HepG2 (cell line): Measurements from ENCODE around the gene VPS13D. TPM values are rescaled to one million over a fixed set of nuclear protein-coding genes. Genes with fewer than 3 reads are reported as not detected.

Experiments used
- ATAC-seq: fragments of 200-7000 bp; cut with Tn5 transposase; 3 replicates; pipeline ENCODE4 v1.9.1; 2020; ENCODE audit warnings: mild to moderate bottlenecking, moderate library complexity
- BruUV-seq: library from RNA; stranded (reverse); fragments of 400-500 nt; replicated peaks from 2 replicates; lab custom pipeline; 2021; lab: Mats Ljungman, UMichigan
- CTCF ChIA-PET: fragments of 300-600 bp; formaldehyde crosslinking; extraction: SDS; loops from one replicate; lab custom pipeline; 2021; ENCODE audit warnings: low total read pairs, inconsistent platforms, low intra/inter-chr PET ratio; lab: Yijun Ruan, JAX
- POLR2A ChIA-PET: fragments of 350-600 bp; sonication (Branson Sonifier 250); formaldehyde crosslinking; loops from one replicate; lab custom pipeline; 2020; ENCODE audit warnings: antibody characterized with exemption, inconsistent platforms; lab: Yijun Ruan, JAX
- DNase-seq: peaks from one replicate; pipeline ENCODE4 v3.0.0-alpha.2; 2015; ENCODE audit warnings: low spot score
- FAIRE-seq: peaks from 3 replicates; lab custom pipeline; 2011; peaks lifted over from hg19 to GRCh38; lab: Jason Lieb, UNC
- H2AFZ ChIP-seq: one replicate; pipeline ENCODE4 v1.6.1; 2011; ENCODE audit warnings: low read length, inconsistent platforms
- H3K27ac ChIP-seq: fragments of 300-600 bp; 3 replicates; pipeline ENCODE4 v1.8.0; 2011; ENCODE audit warnings: mixed run types, mild to moderate bottlenecking, mixed read lengths, low read length, inconsistent platforms; ENCODE audit not compliant: insufficient read depth; ENCODE audit errors: extremely low read length
- H3K27me3 ChIP-seq, 2 experiments: fragments of 200-600 bp in 1 of 2; 2 replicates in 1 of 2; 3 replicates in 1 of 2; pipeline versions ENCODE4 v1.6.0 to v1.8.0; 2011; ENCODE audit warnings: low read length in 2 of 2, mild to moderate bottlenecking in 2 of 2, moderate library complexity in 2 of 2, inconsistent platforms in 1 of 2; ENCODE audit not compliant: insufficient read depth in 2 of 2, control insufficient read depth in 1 of 2
- H3K36me3 ChIP-seq, 2 experiments: fragments of 200-600 bp in 1 of 2; replicated peaks in 1 of 2; 2 replicates in 1 of 2; 3 replicates in 1 of 2; pipeline versions ENCODE4 v1.5.1 to v1.8.0; 2011; ENCODE audit warnings: low read length in 2 of 2, inconsistent platforms in 1 of 2; ENCODE audit not compliant: insufficient read depth in 2 of 2, control insufficient read depth in 1 of 2
- H3K4me1 ChIP-seq: 2 replicates; pipeline ENCODE4 v1.5.1; 2012; ENCODE audit warnings: low read length, inconsistent platforms; ENCODE audit not compliant: insufficient read depth
- H3K4me2 ChIP-seq: 2 replicates; pipeline ENCODE4 v1.6.0; 2011; ENCODE audit warnings: low read depth, low read length, inconsistent platforms
- H3K4me3 ChIP-seq, 3 experiments: fragments of 200-600 bp in 1 of 3; sonication (generic), shearing (Covaris generic) in 1 of 3; replicated peaks in 1 of 3; 2 replicates each; pipeline ENCODE4 v1.5.1; 2011 to 2016; ENCODE audit warnings: low read length in 3 of 3, inconsistent platforms in 2 of 3, low read depth in 2 of 3, mild to moderate bottlenecking in 2 of 3, control low read depth in 1 of 3, mixed read lengths in 1 of 3; ENCODE audit not compliant: insufficient read depth in 1 of 3
- H3K79me2 ChIP-seq: one replicate; pipeline ENCODE4 v1.6.1; 2011; ENCODE audit warnings: low read length, inconsistent platforms; ENCODE audit not compliant: insufficient read depth
- H3K9ac ChIP-seq: 2 replicates; pipeline ENCODE4 v1.6.0; 2011; ENCODE audit warnings: mild to moderate bottlenecking, low read depth, low read length, inconsistent platforms; ENCODE audit not compliant: insufficient read depth
- H3K9me3 ChIP-seq: 2 replicates; pipeline ENCODE4 v1.5.1; 2012; ENCODE audit warnings: mild to moderate bottlenecking, low read length
- H4K20me1 ChIP-seq: 2 replicates; pipeline ENCODE4 v1.6.0; 2011; ENCODE audit warnings: inconsistent platforms, mild to moderate bottlenecking, low read length, moderate library complexity; ENCODE audit not compliant: insufficient read depth
- EP300 ChIP-seq, 3 experiments: sonication (generic) in 1 of 3; formaldehyde crosslinking in 1 of 3; IDR thresholded peaks; 2 replicates each; pipeline versions ENCODE4 v1.5.1 to v1.6.1; 2011 to 2020; ENCODE audit warnings: low read depth in 2 of 3, low read length in 2 of 3, borderline replicate concordance in 1 of 3, improper control_type of control experiment in 1 of 3, mild to moderate bottlenecking in 1 of 3, missing genetic modification reagents in 1 of 3, moderate library complexity in 1 of 3
- FOXP1 ChIP-seq, 2 experiments: fragments of 450-650 bp in 1 of 2; IDR thresholded peaks; 2 replicates each; pipeline ENCODE4 v1.6.1; 2017 to 2018; ENCODE audit warnings: antibody characterized with exemption in 1 of 2
- FOXP4 ChIP-seq: sonication (generic); formaldehyde crosslinking; IDR thresholded peaks from 2 replicates; pipeline ENCODE4 v1.4.0; 2020; ENCODE audit warnings: missing genetic modification reagents
- PAF1 ChIP-seq: IDR thresholded peaks from 2 replicates; pipeline ENCODE4 v1.6.1; 2016; ENCODE audit warnings: missing genetic modification reagents, missing compliant biosample characterization
- PHF21A ChIP-seq: sonication (generic); formaldehyde crosslinking; IDR thresholded peaks from 2 replicates; pipeline ENCODE4 v1.5.0; 2020; ENCODE audit warnings: mild to moderate bottlenecking, missing genetic modification reagents
- RARA ChIP-seq: IDR thresholded peaks from 2 replicates; pipeline ENCODE4 v1.6.1; 2016; ENCODE audit warnings: missing genetic modification reagents, missing compliant biosample characterization
- RXRA ChIP-seq: sonication (generic); formaldehyde crosslinking; IDR thresholded peaks from 2 replicates; pipeline ENCODE4 v1.5.1; 2020; ENCODE audit warnings: missing genetic modification reagents
- SNAPC2 ChIP-seq: sonication (generic); formaldehyde crosslinking; IDR thresholded peaks from 2 replicates; pipeline ENCODE4 v1.8.1; 2022; ENCODE audit warnings: mild to moderate bottlenecking, missing genetic modification reagents
- SSRP1 ChIP-seq: IDR thresholded peaks from 2 replicates; pipeline ENCODE4 v1.6.1; 2016; ENCODE audit warnings: control low read depth
- TGIF2 ChIP-seq: IDR thresholded peaks from 2 replicates; pipeline ENCODE4 v1.6.1; 2016; ENCODE audit warnings: control low read depth, missing compliant biosample characterization
- ZBTB38 ChIP-seq: sonication (generic); formaldehyde crosslinking; IDR thresholded peaks from 2 replicates; pipeline ENCODE4 v1.5.1; 2020; ENCODE audit warnings: mild to moderate bottlenecking, missing genetic modification reagents
- ZMAT3 ChIP-seq: sonication (generic); formaldehyde crosslinking; conservative IDR thresholded peaks from 2 replicates; pipeline ENCODE4 v1.7.0; 2021; ENCODE audit warnings: missing genetic modification reagents
- ZNF235 ChIP-seq: sonication (generic); formaldehyde crosslinking; IDR thresholded peaks from 2 replicates; pipeline ENCODE4 v1.8.1; 2023; ENCODE audit warnings: mild to moderate bottlenecking, missing genetic modification reagents, borderline replicate concordance
- ZNF337 ChIP-seq: sonication (generic); formaldehyde crosslinking; IDR thresholded peaks from 2 replicates; pipeline ENCODE4 v1.5.1; 2020; ENCODE audit warnings: missing genetic modification reagents, low read depth, mild to moderate bottlenecking, borderline replicate concordance
- ZNF460 ChIP-seq: sonication (generic); formaldehyde crosslinking; IDR thresholded peaks from 2 replicates; pipeline ENCODE4 v1.5.1; 2020; ENCODE audit warnings: missing genetic modification reagents, mild to moderate bottlenecking, borderline replicate concordance
- WGBS: methylation state at CpG from one replicate; pipeline ENCODE4 v1.1.6; 2017; ENCODE audit warnings: low lambda C conversion rate; 5-methylcytosine and 5-hydroxymethylcytosine counted together
- in situ Hi-C: cut with HindIII; loops from 2 replicates; pipeline ENCODE4 v1.10.0; 2017; ENCODE audit warnings: low pct_unique_long_range_greater_than_20kb; ENCODE audit not compliant: extremely low pct_ligation_motif_present
- intact Hi-C: fragments of 100-400 bp; cut with micrococcal nuclease; formaldehyde crosslinking; loops from one replicate; pipeline ENCODE4 v1.10.0; 2022; ENCODE audit not compliant: unreplicated experiment
- polyA plus RNA-seq, 8 experiments: library from polyadenylated mRNA; depleted of rRNA in 3 of 8; stranded (reverse) in 7 of 8; unstranded in 1 of 8; fragments of >200 nt; fragmentation: Illumina TruSeq in 4 of 8; extraction: Trizol in 4 of 8; gene quantifications; 2 replicates each; pipeline versions ENCODE4 v1.2.1 to v1.2.3, GENCODE V29; 2011 to 2016; ENCODE audit warnings: low read depth in 4 of 8, missing spikeins in 1 of 8, mixed read lengths in 1 of 8; ENCODE audit not compliant: insufficient read depth in 1 of 8
- total RNA-seq, 5 experiments: library from RNA; depleted of rRNA; stranded (reverse); fragments of >200 nt; fragmentation: Illumina TruSeq; extraction: Trizol; gene quantifications; 2 replicates each; pipeline ENCODE4 v1.2.3, GENCODE V29; 2016; ENCODE audit warnings: low read depth in 1 of 5
- TF ChIP-seq, protein P1 (sequence below): sonication (generic); formaldehyde crosslinking; IDR thresholded peaks from 2 replicates; pipeline ENCODE4 v1.8.0; 2022; ENCODE audit warnings: missing genetic modification reagents, mild to moderate bottlenecking, moderate library complexity, borderline replicate concordance
- TF ChIP-seq, protein P2 (sequence below): sonication (generic); formaldehyde crosslinking; IDR thresholded peaks from 2 replicates; pipeline ENCODE4 v1.5.1; 2020; ENCODE audit warnings: mild to moderate bottlenecking, moderate library complexity, missing genetic modification reagents

VPS13D gene
- total and polyA plus RNA-seq, 2 of the 13 experiments (the other 11 are each of a cell fraction or from before 2014, with no cell fraction given), result 8.6 to 13.9 TPM

GRCh38 chr1:12436817-12437599 is 207.2 kb downstream of the VPS13D start:
- ATAC-seq (peak; percentile 73), DNase-seq (peak; percentile 69), FAIRE-seq (no peak)
- H3K27ac ChIP-seq, result peak overlapping the region; percentile 66
- H3K4me1 ChIP-seq, result peaks cover 83% of the 10 kb centered on the region
- peak overlapping the region; percentile 40 for H3K4me2 ChIP-seq
- CTCF ChIA-PET, result no interaction called here
- in situ Hi-C loops (no loop called here), intact Hi-C loops (no loop called here)
- H3K79me2 ChIP-seq, result no peaks in the 10 kb centered on the region
- H3K9ac ChIP-seq, result no peak overlapping the region
- H4K20me1 ChIP-seq, result no peaks in the 10 kb centered on the region
- BruUV-seq, result no TSS peak
- H2AFZ ChIP-seq, result no peak overlapping the region
- POLR2A ChIA-PET, result interaction anchor here (0.7 to 2.7 kb wide), 6 partner anchors 30 to 181 kb away, joined by 3 to 9 read pairs (median 6); partner anchors contain the start of gene DHRS3
- no peaks in the 10 kb centered on the region for H3K9me3 ChIP-seq
- no peaks in the 10 kb centered on the region; a peak in 1 of 5 replicates for H3K36me3 ChIP-seq
- no peaks in the 10 kb centered on the region for H3K27me3 ChIP-seq
- WGBS, result 73% methylated on average over 12 of the region's 12 CpGs
- no peak overlapping the region for H3K4me3 ChIP-seq
- no peak for TF ChIP-seq ZNF337
- TF ChIP-seq FOXP4 (CRISPR knock-in tag), result peak; percentile 29; the same call in 1 of the 2 replicates
- peak; percentile 53; the same call in 1 of the 2 replicates for TF ChIP-seq ZBTB38 (CRISPR knock-in tag)
- no peak for TF ChIP-seq TGIF2 (CRISPR knock-in tag)
- TF ChIP-seq, protein P1, sequence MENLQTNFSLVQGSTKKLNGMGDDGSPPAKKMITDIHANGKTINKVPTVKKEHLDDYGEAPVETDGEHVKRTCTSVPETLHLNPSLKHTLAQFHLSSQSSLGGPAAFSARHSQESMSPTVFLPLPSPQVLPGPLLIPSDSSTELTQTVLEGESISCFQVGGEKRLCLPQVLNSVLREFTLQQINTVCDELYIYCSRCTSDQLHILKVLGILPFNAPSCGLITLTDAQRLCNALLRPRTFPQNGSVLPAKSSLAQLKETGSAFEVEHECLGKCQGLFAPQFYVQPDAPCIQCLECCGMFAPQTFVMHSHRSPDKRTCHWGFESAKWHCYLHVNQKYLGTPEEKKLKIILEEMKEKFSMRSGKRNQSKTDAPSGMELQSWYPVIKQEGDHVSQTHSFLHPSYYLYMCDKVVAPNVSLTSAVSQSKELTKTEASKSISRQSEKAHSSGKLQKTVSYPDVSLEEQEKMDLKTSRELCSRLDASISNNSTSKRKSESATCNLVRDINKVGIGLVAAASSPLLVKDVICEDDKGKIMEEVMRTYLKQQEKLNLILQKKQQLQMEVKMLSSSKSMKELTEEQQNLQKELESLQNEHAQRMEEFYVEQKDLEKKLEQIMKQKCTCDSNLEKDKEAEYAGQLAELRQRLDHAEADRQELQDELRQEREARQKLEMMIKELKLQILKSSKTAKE (CRISPR knock-in tag), result no peak
- no peak for TF ChIP-seq ZNF460
- TF ChIP-seq RXRA (CRISPR knock-in tag), result peak; percentile 14; the same call in 1 of the 2 replicates
- TF ChIP-seq, protein P2, sequence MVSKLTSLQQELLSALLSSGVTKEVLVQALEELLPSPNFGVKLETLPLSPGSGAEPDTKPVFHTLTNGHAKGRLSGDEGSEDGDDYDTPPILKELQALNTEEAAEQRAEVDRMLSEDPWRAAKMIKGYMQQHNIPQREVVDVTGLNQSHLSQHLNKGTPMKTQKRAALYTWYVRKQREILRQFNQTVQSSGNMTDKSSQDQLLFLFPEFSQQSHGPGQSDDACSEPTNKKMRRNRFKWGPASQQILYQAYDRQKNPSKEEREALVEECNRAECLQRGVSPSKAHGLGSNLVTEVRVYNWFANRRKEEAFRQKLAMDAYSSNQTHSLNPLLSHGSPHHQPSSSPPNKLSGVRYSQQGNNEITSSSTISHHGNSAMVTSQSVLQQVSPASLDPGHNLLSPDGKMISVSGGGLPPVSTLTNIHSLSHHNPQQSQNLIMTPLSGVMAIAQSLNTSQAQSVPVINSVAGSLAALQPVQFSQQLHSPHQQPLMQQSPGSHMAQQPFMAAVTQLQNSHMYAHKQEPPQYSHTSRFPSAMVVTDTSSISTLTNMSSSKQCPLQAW (CRISPR knock-in tag), result 0 out of 2 replicates have a peak, but pooled peaks have one; percentile 40
- TF ChIP-seq EP300 (IDR thresholded peaks at IDR 0.05; ENCODE audit: low read depth in 2 of 2, low read length in 2 of 2), result peak in 1 of 2 experiments; percentile 40; a peak in 2 of 4 replicates
- TF ChIP-seq EP300 (CRISPR knock-in tag; IDR thresholded peaks at IDR 0.05; ENCODE audit: borderline replicate concordance), result no peak
- no peak for TF ChIP-seq SSRP1 (CRISPR knock-in tag)
- no peak for TF ChIP-seq ZNF235
- TF ChIP-seq FOXP1 (IDR thresholded peaks at IDR 0.05), result no peak
- peak; percentile 58 for TF ChIP-seq FOXP1 (CRISPR knock-in tag; IDR thresholded peaks at IDR 0.05)
- TF ChIP-seq RARA, result peak; percentile 75
- no peak for TF ChIP-seq ZMAT3 (CRISPR knock-in tag)
- TF ChIP-seq PAF1 (CRISPR knock-in tag), result no peak
- TF ChIP-seq SNAPC2 (CRISPR knock-in tag), result 0 out of 2 replicates have a peak, but pooled peaks have one; percentile 44
- no peak for TF ChIP-seq PHF21A
